Nephron progenitor cell (in vitro differentiated cells): Measurements from ENCODE around the gene EEF2KMT.

Experiments
- DNase-seq: peaks from one replicate; pipeline ENCODE4 v3.0.0; 2021
- H3K27ac Mint-ChIP-seq: 2 replicates; pipeline ENCODE4 v1.8.0; 2021; ENCODE audit warnings: mild to moderate bottlenecking, moderate library complexity, mixed read lengths
- H3K27me3 Mint-ChIP-seq: 2 replicates; pipeline ENCODE4 v1.8.0; 2021; ENCODE audit warnings: mild to moderate bottlenecking, low read depth, mixed read lengths; ENCODE audit not compliant: poor library complexity
- H3K36me3 Mint-ChIP-seq: 2 replicates; pipeline ENCODE4 v1.8.0; 2021; ENCODE audit warnings: low read depth, mixed read lengths
- H3K4me1 Mint-ChIP-seq: 2 replicates; pipeline ENCODE4 v1.8.0; 2021; ENCODE audit warnings: mixed read lengths
- H3K4me3 Mint-ChIP-seq: 2 replicates; pipeline ENCODE4 v1.8.0; 2021; ENCODE audit warnings: mild to moderate bottlenecking, moderate library complexity, mixed read lengths
- H3K9me3 Mint-ChIP-seq: 2 replicates; pipeline ENCODE4 v1.8.0; 2021; ENCODE audit warnings: mild to moderate bottlenecking, moderate library complexity, mixed read lengths
- TF ChIP-seq, protein P1 (sequence below): fragments of 200-600 bp; sonication (generic); IDR thresholded peaks from 2 replicates; pipeline ENCODE4 v1.5.0; 2021; ENCODE audit warnings: antibody characterized with exemption

Gene EEF2KMT

DNA sequence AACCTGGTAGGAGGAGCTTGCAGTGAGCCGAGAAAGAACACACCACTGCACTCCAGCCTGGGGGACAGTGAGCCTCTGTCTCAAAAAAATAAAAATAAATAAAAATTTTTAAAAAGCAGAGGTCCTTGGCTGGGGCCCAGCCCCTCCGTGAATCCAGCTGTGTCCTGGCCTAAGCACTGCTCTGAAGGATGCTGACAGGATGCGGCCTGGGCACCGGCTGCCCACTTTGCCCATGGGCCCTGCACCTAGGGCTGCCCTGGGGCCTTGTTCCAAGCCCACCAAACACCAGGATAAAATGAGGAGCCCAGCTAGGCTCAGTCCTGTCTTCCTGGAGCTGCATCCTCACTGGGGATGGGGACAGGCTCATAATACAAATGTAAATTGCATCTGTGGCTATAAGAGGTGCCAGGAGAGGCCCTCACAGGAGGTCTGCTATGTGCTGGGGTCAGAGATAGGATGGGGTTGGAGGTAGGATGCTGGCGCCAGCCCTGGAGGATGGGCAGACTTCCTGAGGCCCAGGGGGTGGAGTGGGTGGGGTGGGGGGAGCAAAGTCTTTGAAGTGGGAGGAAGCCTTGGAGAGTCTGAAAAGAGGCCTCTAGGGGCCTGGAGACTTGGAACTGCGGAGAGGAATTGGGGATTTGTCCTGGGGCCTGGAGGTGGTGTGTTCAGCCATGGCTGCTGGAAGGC lies 38.1 kb downstream of the EEF2KMT start:
- peaks cover 3% of the 10 kb centered on the region for H3K27me3 Mint-ChIP-seq
- peaks cover 24% of the 10 kb centered on the region for H3K4me1 Mint-ChIP-seq
- TF ChIP-seq, protein P1, sequence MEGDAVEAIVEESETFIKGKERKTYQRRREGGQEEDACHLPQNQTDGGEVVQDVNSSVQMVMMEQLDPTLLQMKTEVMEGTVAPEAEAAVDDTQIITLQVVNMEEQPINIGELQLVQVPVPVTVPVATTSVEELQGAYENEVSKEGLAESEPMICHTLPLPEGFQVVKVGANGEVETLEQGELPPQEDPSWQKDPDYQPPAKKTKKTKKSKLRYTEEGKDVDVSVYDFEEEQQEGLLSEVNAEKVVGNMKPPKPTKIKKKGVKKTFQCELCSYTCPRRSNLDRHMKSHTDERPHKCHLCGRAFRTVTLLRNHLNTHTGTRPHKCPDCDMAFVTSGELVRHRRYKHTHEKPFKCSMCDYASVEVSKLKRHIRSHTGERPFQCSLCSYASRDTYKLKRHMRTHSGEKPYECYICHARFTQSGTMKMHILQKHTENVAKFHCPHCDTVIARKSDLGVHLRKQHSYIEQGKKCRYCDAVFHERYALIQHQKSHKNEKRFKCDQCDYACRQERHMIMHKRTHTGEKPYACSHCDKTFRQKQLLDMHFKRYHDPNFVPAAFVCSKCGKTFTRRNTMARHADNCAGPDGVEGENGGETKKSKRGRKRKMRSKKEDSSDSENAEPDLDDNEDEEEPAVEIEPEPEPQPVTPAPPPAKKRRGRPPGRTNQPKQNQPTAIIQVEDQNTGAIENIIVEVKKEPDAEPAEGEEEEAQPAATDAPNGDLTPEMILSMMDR: no peak
- H3K27ac Mint-ChIP-seq: no peak overlapping the region
- no peaks in the 10 kb centered on the region for H3K36me3 Mint-ChIP-seq
- H3K9me3 Mint-ChIP-seq: no peaks in the 10 kb centered on the region
- no peak overlapping the region for H3K4me3 Mint-ChIP-seq
- DNase-seq: no peak

DNA sequence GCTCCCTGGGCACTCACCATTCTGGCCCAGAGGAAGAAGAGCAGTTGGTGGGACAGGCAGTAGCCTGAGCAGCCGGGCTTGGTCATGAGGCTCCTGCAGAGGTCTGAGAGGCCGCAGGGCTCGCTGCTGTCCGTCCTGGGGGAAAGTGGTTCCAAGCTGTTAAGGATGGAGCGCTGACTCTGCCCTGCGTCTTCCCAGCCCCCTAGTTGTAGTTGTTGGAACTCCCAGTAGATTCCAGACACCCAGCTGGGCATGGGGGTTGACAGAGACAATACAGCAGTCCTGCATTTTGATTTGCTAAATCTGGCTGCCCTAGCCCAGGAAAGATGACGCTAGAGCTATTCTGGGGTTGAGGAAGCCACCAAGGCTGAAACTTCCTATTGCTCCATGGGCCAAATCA lies 39.1 kb downstream of the EEF2KMT start:
- TF ChIP-seq, protein P1: no peak
- Mint-ChIP-seq H3K4me1 (peaks cover 21% of the 10 kb centered on the region), H3K9me3 (no peaks in the 10 kb centered on the region), H3K36me3 (no peaks in the 10 kb centered on the region), H3K27me3 (peaks cover 3% of the 10 kb centered on the region), H3K27ac (no peak overlapping the region), H3K4me3 (no peak overlapping the region)
- DNase-seq: peak; percentile 33

- Mint-ChIP-seq H3K27ac (no peak overlapping the region), H3K27me3 (peaks cover 6% of the 10 kb centered on the region), H3K36me3 (no peaks in the 10 kb centered on the region), H3K4me3 (no peak overlapping the region), H3K4me1 (peaks cover 6% of the 10 kb centered on the region), H3K9me3 (no peaks in the 10 kb centered on the region)
- DNase-seq: peak; percentile 49
- TF ChIP-seq, protein P1: peak; percentile 47
Measured at GRCh38 chr16:5056352-5056751, 41.2 kb downstream of the EEF2KMT start.

DNA sequence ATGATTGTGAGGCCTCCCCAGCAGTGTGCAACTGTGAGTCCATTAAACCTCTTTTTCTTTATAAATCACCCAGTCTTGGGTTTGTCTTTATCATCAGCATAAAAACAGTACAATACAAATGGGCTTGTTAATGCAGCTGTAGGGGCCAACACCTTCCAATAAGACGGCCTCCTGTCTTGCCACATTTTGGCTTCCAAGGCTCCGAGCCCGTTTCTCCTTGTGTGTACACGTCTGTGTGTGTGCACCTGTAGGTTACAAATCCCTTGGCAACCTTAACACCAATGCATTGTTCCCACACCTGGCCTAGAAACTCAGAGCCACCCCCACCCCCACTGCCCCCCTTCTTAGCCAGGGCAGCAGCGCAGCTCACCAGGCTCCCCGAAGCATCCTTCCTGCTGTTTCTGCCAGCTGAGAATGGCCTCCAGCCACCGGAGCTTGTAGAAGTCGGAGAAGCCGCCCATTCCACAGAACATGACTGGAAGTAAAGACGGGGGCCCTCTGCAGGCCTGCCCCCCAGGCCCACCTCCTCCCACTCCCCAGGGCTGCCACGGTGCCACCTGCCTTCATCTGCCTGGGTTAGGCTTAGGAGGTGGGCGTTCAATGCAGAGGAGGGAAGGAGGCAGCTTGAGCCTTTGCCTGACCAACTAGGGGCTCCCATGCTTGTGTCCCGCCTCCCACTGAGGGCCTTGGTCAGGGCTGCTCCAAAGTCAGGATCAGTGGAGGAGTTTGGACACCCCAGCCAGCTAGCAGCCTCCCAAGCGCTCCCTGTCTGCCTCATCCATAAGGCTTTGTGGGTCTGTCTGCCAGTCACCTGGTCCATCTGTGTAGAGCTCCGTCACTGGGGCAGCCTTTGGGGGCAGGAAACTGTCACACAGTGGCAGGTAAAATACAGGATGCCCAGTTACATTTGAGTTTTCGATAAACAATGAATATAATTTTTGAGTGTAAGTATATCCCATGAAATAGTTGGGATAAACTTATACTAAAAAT lies 42.4 kb downstream of the EEF2KMT start:
- TF ChIP-seq, protein P1: no peak
- Mint-ChIP-seq H3K36me3 (no peaks in the 10 kb centered on the region), H3K4me1 (peaks cover 6% of the 10 kb centered on the region), H3K27me3 (peaks cover 15% of the 10 kb centered on the region), H3K27ac (no peak overlapping the region), H3K9me3 (no peaks in the 10 kb centered on the region), H3K4me3 (no peak overlapping the region)
- no peak for DNase-seq

DNA sequence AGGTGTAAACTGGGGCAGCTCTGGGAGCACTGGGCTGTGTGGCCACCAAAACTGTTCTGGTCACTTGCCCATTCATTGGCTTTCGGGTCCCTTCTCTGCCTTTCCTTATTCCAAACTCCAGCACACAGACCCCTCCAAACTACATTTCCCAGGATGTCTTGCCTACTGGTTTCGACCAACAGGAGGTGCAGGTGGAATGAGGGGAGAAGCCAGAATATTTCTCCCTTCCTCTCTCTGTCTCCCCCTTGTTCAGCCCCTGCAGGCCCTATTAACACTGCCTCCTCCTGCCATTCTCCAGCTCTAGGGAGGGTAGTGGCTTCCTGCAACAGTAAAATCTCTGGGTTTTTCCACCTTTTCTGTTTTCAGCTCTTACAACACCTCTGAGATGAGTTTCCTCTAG lies 50.7 kb downstream of the EEF2KMT start:
- H3K36me3 Mint-ChIP-seq: no peaks in the 10 kb centered on the region

More for the DNA sequence above, 50.7 kb downstream of the EEF2KMT start:
- H3K27ac Mint-ChIP-seq: no peak overlapping the region
- TF ChIP-seq, protein P1: no peak
- H3K9me3 Mint-ChIP-seq: no peaks in the 10 kb centered on the region
- no peak for DNase-seq
- H3K4me1 Mint-ChIP-seq: peaks cover 8% of the 10 kb centered on the region
- no peak overlapping the region for H3K4me3 Mint-ChIP-seq
- H3K27me3 Mint-ChIP-seq: peaks cover 24% of the 10 kb centered on the region
